Embryonic facial prominence (tissue), 1 donor: Measurements from ENCODE around the gene SLAMF1.

Source experiments
- DNase-seq: peaks from one replicate; pipeline ENCODE4 v3.0.0-alpha.2; 2016; ENCODE audit errors: extremely low spot score

SLAMF1 gene

GRCh38 chr1:160625321-160625720 lies 21.5 kb downstream of the SLAMF1 start:
- DNase-seq = no peak

GRCh38 chr1:160624464-160624863 lies 22.4 kb downstream of the SLAMF1 start:
- DNase-seq = no peak

DNA sequence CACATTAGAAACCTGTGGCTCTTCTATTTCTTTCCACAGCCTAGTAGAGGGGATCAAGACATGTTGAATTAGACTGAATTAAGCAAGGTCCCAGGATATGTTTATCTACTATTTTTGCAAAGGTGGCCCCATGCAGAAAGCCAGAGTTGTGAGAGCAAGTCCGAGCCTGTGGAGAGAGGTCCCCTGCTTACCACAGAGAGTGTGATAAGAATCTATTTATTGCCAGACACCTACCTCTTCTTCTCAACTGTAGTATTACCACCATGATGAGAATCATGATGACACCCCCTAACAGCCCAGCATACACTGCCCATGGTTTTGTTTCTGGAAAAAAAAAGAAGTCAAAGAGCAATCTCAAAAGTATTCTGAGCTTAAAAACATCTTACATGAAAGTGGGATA lies 23.0 kb downstream of the SLAMF1 start:
- DNase-seq = no peak

DNA sequence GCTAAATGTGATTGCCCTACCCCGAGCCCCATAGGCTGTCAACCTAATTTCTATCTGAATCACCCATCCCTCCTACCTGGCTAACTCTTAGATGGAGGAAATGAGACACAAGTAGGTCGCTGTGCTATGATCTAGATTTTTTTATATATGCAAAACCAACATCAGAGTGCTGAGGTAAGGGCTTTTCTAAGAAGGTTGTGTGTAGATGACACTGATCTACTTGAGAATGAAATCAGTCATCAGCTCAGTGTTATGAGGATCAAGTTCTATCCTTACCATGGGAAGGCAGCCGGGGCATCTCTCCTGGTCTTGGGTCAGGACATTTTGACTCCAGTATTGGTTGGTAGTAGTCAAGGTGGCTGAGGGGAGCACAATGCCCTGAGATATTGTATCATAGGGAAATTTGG lies 23.6 kb downstream of the SLAMF1 start:
- DNase-seq = no peak

DNA sequence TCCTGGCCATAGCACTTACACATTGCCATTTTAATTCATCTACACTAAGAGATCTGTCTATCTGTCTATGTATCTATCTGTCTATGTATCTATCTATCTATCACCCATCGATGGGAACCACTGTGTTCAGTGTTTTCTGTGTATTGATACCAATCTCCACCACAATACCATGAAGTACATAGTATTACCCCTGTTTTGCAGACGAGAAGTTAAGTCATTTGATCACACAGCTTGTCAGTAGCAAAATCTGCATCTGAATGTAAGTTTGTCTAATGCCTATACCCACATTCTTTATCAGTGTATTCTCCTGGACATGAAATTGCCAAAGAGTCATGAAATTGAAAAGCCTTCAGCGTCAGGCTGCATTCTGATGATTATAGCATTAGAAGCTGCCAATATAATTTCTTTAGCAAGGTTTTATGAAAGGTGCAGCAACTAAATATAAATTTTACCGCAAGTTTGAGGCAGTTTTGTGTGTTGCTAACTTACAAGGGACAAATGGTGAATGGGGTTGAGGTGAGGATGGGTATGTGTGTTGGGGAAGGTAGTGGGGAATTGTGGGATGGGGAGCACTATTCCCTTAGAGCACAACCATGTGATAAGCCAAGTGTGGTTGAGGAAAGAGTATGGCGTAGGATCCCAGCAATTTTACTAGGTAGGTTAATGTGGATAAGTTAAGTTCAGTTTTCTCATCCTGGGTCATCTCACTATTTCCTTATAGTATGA lies 24.2 kb downstream of the SLAMF1 start:
- DNase-seq = no peak

DNA sequence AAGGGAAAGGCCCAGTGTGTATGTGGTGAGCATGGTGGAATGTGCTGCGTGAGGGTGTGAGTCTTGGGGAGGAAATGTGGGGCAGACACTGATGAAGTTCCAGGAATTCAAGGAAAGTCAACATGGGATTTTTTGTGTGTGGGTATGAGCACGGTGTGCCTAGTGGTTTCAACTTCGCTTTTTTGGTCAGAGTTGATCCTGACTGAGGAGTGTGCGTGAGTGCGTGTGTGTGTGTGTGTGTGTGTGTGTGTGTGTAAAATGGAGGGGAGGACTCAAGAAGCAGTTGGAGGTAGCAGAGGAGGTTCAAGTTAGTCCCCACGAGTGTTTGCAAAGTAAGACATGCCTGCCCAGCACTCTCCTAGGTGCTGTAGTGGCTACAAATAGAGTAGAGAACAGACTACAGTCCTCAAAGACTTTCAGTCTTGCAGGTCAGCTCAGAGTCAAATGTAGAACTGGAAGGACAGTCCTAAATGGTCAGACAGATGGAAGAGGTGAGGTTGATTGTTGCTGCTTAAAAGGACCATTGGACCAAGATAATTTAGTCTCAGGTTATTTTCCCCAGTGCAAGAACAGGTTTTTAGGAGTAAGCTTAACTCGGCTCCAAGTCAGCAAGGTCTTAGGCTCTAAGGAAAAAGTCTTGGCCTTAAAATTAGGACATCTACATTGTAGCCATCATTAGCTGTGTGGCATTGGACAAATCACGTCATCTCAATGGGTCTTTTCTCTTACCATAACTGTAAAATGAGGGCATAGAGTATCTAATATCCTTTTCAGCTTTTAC lies 25.0 kb downstream of the SLAMF1 start:
- DNase-seq = no peak

- DNase-seq = no peak
Observed at GRCh38 chr1:160620942-160621632, 25.8 kb downstream of the SLAMF1 start.

GRCh38 chr1:160619742-160620277 lies 27.0 kb downstream of the SLAMF1 start:
- no peak for DNase-seq

DNA sequence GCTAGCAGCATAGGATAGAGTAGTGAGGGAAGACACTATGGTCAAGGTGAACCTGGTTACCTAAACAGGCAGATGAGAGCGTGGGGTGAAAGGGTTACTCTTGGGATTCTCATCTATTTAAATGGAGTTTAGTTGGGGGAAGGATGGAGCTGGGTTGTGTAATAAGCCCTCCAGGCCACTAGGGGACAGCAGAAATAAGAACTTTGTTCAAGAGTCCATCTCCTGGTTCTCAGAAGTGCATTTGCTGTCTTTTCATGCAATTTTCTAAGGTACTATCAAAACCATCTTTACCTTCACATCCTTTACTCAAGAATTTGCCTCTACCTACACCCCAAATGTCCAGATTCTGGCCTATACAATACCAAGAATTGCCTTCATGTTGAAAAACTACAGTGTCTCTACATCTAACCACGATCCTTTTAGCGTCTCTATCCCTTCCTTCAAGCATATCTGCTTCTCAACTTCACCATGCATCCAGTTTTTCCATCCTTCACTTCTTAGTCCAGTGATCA lies 28.0 kb downstream of the SLAMF1 start:
- DNase-seq = no peak

DNA sequence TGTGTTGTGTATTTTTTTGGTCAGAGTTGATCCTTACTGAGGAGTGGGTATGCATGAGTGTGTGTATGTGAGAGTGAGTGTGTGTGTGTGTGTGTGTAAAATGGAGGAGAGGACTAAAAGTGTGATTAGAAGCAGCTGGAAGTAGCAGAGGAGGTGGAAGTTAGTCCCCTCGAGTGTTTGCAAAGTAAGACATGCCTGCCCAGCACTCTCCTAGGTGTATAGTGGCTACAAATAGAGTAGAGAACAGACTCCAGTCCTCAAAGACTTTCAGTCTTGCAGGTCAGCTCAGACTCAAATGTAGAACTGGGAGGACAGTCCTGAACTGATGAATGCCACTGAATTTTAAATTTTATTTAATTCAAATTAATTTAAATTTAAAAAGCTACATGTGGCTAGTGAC lies 28.5 kb downstream of the SLAMF1 start:
- DNase-seq = no peak

DNA sequence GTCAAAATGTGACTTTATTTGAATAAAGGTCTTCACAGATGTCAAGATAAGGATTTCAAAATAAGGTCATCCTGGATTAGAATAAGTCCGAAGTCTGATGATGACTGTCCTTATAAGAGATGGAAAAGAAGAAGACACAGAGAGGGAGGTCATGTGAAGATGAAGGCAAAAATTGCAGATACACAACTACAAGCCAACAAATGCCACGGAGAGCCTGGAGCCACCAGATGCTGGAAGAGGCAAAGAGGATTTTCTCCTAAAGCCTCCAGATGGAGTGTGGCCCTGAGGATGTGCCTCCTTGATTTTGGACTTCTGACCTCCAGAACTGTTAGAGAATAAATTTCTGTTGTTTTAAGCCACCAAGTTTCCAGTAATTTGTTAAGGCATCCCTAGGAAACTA lies 31.2 kb downstream of the SLAMF1 start:
- no peak for DNase-seq

DNA sequence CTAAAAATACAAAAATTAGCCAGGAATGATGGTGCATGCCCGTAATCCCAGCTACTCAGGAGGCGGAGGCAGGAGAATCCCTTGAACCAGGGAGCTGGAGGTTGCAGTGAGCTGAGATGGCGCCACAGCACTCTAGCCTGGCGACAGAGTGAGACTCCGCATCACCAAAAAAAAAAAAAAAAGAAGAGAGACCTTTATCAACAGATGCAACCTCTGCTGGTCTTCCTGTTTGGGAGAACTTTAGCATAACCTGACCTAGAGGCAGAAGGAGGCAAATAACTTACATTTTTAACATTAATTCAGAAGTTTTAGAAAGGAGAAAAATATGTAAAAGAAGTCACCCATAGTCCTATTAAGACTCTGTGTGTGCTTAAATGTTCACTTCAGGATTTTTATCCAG lies 32.4 kb downstream of the SLAMF1 start:
- DNase-seq = no peak

DNA sequence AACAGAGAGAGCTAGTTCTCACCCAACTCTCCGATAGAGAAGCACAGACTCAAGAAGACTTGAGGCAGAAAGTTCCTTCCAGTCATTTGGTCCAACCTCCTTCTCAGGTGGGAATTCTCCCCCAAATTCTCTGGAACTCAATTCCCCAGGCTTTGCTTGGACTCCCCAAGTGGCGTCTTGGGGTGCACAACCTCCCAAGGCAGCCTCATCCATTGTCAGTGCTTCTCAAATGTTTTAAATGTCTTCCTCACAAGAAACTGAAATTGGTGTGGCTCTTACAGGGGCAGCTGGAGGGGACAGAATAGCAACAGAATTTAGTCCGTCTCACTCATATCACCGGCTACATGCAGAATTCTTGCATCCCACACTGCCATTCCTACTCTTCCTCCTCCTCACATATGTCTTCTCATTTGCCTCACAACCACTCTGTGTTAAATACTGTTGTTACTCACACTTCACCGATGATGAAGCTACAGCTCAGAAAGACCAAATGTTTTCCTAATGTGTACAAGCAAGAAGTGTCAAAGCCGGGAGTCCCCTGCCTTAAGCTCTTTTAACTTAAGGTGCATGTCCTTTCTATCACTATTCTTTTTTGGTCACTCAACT lies 34.1 kb downstream of the SLAMF1 start:
- no peak for DNase-seq

GRCh38 chr1:160610569-160611242 lies 36.1 kb downstream of the SLAMF1 start:
- no peak for DNase-seq

- DNase-seq = no peak
Observed at GRCh38 chr1:160608941-160609340, 37.9 kb downstream of the SLAMF1 start.

GRCh38 chr1:160608514-160608913 lies 38.3 kb downstream of the SLAMF1 start:
- no peak for DNase-seq

DNA sequence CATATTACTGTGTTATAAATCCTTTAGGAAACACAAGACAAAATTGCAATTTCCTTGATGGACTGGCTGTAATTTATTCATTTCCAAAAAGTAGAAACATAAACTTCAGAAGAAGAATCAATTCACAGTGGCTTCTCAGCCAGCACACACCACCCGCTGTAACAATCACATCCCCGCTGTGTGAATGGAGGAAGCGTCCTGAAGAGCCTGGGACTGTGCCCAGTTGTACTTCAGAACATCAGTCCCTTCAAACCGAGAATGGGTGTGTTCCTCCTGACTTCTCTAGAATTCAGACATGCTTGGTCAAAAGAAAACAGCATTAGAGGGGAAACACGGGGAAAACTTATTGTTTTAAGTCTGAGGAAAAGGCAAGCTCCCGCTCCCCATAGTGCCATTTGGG lies 38.8 kb downstream of the SLAMF1 start:
- DNase-seq = no peak

DNA sequence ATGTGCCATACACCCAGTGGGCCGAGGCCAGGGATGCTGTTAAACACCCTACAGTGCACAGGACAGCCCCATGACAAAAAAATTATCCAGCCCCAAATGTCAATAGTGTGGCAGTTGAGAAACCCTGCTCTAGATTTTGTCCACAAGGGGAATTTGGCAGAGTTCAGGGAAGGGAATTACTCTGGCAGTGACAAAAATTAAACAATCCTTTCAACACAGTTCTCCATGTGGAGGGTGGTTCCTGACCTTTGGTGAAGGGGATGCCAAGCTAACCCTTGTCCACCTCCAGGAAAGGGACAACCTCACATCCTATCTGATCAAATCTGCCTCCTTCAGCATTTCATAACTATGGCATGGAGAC lies 39.2 kb downstream of the SLAMF1 start:
- no peak for DNase-seq

GRCh38 chr1:160607011-160607671 lies 39.7 kb downstream of the SLAMF1 start:
- DNase-seq = peak; percentile 14

GRCh38 chr1:160606611-160607010 lies 40.2 kb downstream of the SLAMF1 start:
- no peak for DNase-seq
